HTR-8/SVneo (cell line): ENCODE measurements around the gene ACVR2B.
"Not testable (repeated sequence)": the region's sequence is repeated elsewhere in the genome, so short reads cannot be mapped to it uniquely, and the experiment has no call there.

Experiments
- DNase-seq: peaks from one replicate; pipeline ENCODE4 v3.0.0; 2011; ENCODE audit warnings: low spot score, mixed read lengths; ENCODE audit not compliant: insufficient read length
- FAIRE-seq: peaks from 2 replicates; lab custom pipeline; 2011; peaks lifted over from hg19 to GRCh38; lab: Jason Lieb, UNC

ACVR2B gene

DNA sequence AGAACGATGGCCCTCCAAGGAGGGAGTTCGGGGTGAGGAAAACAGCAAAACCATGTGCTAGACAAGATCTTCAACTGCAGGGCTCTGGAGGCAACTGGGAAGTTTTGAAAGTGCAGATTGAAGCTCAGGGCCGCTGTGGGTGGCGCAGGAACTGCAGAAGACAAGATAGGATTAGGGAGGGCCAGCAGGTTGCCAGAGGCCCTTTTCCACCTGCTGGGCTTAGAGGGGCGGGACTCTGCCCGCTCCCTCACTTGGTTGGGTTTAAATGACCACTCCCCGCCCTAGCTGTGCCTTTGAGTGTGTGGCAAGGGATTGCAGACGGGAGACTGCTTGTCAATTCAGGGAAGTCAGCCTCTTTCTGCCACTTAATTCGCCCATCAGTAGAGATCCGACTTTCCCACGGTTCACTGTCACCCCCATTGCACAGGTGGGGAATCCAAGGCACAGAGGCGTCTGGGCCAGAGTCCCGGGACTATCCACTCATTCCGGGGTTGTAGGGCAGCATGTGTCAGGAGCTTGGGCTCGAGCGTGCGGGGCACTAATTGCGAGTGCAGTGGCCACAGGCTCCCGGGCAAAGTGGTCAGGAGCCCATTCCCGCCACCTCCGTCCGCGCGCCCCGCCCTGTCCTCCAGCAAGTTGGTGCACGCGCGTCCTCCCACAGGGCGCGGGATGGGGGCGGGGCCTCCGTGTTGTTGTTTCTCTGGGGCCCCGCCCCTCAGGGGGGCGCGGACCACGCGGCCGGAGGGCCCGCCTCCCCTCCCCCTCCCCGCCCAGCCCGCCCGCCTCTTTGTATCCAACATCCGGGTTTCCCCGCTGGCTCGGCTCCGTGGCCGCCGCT lies at the start of gene ACVR2B:
Gene ACVR2B (plus strand): TSS at position 816 of the 838 bp plus-strand sequence. CDS start 433 bp downstream, outside the sequence.
- FAIRE-seq (no peak), DNase-seq (peak; percentile 77)

DNA sequence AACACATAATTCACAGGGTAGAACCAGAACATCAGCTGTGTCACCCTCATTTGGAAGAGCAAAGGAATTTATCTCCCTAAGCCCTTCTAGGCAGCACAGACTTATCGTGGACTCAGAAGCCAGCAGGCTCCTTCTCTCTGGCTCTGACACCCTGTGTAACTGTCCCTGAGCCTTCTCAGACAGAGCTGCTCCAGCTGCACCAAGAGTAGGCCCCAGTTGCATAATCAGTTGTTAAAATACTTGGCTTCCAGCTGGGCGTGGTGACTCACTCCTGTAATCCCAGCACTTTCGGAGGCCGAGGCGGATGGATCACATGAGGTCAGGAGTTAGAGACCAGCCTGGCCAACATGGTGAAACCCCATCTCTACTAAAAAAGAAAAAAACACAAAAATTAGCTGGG lies 49.4 kb upstream of the ACVR2B start:
- FAIRE-seq = no peak
- no peak for DNase-seq

DNA sequence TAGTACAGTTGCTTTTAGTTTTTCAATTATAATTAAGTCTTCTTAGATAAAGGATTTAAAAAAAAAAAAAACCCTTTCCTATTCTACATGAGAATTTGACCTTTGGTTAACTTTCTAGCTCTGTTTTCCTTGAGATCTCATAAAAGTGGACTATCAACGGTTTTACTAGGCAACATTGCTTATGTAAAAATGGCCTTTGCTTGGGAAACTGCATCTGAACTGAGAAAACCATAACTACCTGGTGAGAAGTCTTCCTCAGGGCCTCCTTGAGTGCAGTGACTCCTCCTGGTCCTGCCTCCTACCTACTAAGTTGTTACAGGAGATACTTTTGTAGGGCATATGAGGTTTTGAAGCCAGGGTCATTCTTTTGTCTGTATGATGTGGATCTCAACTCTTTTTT lies 42.1 kb upstream of the ACVR2B start:
- no peak for FAIRE-seq
- no peak for DNase-seq

DNA sequence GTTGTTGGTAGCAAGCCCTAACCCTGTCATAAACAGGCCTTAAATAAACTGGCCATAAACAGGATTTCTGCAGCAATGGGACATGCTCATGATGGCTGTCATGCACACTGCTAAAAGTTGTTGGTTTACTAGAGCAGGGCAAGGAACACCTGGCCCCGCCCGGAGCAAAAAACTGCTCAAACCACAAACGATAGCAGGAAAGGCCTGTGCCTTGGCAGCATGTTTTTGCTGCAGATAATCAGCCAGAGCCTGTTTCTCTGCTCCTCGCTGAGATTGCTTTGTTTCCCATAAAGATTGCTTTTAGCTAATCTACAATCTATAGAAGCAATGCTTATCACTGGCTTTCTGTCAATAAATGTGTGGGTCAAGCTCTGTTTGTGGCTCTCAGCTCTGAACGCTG lies 32.9 kb upstream of the ACVR2B start:
- not testable (repeated sequence) for DNase-seq
- FAIRE-seq = peak; percentile 55

DNA sequence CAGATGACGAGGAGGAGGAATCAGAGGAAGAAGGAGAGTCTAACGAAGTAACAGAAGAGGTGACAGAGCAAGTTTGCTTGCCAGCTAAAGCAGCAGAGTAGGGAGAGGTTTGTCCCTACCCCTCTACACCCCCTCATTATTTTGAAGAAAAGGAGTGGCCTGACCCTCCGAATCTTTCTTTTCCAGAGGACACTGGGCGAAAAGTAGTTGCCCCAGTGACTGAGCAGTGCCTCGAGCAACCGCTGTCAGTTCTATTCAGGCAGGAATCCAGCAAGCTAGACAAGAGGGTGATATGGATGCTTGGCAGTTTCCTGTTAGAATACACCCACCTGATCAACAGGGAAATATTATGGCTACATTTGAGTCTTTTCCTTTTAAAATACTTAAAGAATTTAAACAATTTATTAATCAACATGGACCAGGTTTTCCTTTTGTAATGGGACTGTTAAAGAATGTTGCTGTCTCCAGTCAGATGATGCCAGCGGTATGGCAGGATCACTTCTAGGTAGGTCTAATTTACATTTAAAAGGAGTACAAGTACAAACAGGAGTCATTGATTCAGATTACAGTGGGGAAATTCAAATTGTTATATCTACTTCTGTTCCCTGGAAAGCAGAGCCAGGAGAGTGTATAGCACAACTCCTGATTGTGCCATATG lies 31.9 kb upstream of the ACVR2B start:
- DNase-seq (no peak), FAIRE-seq (no peak)

DNA sequence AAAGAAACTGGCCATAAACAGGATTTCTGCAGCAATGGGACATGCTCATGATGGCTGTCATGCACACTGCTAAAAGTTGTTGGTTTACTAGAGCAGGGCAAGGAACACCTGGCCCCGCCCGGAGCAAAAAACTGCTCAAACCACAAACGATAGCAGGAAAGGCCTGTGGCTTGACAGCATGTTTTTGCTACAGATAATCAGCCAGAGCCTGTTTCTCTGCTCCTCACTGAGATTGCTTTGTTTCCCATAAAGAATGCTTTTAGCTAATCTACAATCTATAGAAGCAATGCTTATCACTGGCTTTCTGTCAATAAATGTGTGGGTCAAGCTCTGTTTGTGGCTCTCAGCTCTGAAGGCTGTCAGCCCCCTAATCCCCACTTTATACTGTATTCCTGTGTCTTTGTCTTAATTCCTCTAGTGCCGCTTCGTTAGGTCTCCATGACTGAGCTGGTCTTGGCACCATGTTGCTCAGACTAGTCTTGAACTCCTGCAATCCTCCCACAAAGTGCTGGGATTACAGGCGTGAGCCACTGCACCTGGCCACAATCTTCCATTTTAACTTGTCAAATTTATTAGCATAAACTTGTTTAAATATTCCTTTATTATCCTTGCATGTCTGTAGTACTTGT lies 26.8 kb upstream of the ACVR2B start:
- not testable (repeated sequence) for DNase-seq, FAIRE-seq

DNA sequence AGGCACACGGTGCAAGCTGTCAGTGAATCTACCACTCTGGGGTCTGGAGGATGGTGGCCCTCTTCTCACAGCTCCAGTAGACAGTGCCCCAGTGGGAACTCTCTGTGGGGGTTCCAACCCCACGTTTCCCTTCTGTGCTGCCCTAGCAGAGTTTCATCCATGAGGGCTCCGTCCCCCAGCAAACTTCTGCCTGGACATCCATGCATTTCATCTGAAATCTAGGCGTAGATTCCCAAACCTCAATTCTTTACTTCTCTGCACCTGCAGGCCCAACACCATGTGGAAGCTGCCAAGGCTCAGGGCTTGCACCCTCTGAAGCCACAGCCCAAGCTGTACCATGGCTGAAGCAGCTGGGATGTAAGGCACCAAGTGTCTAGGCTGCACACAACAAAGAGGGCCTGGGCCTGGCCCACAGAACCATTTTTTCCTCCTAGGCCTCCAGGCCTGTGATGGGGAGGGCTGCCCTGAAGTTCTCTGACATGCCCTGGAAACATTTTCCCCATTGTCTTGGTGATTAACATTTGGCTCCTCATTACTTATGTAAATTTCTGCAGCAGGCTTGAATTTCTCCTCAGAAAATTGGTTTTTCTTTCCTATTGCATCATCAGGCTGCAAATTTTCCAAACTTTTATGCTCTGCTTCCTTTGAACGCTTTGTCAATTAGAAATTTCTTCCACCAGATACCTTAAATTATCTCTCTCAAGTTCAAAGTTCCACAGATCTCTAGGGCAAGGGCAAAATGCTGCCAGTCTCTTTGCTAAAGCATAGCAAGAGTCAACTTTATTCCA lies 20.6 kb upstream of the ACVR2B start:
- not testable (repeated sequence) for DNase-seq, FAIRE-seq

DNA sequence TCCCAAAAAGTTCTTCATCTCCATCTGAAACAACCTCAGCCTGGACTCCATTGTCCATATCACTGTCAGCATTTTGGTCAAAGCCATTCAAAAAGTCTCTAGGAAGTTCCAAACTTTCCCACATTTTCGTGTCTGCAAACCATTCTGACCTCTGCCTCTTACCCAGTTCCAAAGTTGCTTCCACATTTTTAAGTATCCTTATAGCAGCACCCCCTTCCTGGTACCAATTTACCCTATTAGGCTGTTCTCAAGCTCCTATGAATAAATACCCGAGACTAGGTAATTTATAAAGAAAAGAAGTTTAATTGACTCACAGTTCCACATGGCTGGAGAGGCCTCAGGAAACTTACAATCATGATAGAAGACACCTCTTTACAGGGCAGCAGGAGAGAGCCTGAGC lies 20.0 kb upstream of the ACVR2B start:
- not testable (repeated sequence) for DNase-seq, FAIRE-seq

DNA sequence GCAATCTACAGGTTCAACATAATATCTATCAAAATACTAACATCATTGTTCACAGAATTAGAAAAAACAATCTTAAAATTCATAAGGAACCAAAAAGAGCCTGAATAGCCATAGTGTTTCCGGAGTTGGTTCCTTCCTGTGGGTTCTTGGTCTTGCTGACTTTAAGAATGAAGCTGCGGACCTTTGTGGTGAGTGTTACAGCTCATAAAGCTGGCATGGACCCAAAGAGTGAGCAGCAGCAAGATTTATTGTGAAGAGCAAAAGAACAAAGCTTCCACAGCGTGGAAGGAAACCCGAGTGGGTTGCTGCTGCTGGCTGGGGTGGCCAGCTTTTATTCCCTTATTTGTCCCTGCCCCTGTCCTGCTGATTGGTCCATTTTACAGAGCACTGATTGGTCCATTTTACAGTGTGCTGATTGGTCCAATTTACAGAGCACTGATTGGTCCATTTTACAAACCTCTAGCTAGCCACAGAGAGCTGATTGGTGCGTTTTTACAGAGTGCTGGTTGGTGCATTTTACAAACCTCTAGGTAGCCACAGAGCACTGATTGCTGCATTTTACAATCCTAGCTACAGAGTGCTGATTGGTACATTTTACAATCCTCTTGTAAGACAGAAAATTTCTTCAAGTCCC lies 15.1 kb upstream of the ACVR2B start:
- not testable (repeated sequence) for DNase-seq, FAIRE-seq

DNA sequence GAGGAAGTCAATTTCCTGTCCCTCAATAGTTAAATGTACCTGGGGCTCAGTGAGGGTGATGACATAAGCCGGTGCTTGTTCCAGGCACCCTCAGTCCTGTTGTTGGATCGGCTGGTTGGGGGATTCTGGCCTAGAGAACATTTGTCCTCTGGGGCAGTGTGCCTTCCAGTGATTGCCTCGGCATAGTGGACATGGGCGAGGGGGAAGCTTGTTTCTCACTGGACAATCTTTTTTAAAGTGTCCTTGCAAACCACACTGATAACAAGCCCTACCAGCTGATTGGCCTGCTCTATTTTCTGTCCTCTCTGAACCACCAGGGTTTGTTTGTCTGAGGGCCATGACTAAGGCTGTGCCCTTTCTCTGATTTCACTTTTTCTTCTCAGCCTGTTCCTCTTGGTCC lies 10.5 kb upstream of the ACVR2B start:
- DNase-seq, FAIRE-seq: not testable (repeated sequence)

DNA sequence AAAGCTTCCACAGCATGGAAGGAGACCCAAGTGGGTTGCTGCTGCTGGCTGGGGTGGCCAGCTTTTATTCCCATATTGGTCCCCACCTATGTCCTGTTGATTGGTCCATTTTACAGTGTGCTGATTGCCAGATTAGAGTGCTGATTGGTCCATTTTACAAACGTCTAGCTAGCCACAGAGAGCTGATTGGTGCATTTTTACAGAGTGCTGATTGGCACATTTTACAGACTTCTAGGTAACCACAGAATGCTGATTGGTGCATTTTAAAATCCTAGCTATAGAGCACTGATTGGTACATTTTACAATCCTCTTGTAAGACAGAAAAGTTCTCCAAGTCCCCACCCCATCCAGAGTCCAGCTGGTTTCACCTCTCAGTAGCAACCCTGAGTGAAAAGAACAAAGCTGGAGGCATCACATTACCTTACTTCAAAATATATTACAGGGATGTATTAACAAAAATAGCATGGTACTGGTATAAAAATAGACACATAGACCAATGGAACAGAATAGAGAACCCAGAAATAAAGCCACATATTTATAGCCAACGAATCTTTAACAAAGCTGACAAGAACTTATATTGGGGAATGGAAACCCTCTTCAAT lies 7.5 kb upstream of the ACVR2B start:
- FAIRE-seq (no peak), DNase-seq (no peak)

DNA sequence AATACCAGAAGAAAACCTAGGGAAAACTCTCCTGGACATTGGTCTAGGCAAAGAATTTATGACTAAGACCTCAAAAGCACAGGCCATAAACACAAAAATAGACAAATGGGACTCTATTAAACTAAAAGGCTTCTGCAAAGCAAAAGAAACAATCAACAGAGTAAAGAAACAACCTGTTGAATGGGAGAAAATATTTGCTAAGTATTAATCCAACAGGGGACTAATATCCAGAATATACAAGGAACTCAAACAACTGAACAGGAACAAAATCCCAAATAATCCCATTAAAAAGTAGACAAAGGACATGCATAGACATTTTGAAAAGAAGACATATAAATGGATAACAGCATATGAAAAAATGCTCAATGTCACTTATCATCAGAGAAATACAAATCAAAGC lies 6.9 kb upstream of the ACVR2B start:
- FAIRE-seq = no peak
- no peak for DNase-seq

DNA sequence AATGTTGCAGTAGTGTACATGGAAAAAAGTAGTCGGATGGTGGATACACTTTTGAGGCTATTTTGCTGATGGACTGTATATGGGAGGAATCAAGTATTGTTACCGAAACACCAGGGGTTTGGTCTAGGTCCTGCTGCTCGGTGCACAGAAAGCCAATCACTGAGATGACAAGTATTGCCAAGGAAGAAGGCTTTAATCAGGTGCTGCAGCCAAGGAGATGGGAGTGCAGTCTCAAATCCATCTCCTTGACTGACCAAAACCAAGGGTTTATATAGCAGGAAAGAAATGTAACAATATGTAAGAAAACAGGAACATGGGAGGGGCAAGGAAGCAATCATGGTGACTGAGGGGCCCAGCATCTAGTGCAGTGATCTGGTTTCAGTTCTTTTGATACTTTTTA lies 2.8 kb upstream of the ACVR2B start:
- no peak for DNase-seq
- no peak for FAIRE-seq

DNA sequence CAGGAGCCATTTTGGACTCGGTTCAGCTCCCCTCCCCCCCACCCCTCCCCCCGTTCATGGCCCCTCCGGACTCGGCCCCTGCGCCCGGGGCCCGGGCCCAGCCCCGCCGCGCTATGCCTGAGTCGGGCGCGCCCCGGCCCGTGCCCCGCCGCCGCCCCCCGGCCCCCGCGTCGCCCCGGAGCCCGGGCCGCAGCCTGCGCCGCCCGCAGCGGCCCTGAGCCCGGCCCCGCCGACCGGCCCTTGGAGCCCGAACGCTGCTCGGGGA lies 155 bp downstream of the ACVR2B start:
- no peak for FAIRE-seq
- DNase-seq = no peak

DNA sequence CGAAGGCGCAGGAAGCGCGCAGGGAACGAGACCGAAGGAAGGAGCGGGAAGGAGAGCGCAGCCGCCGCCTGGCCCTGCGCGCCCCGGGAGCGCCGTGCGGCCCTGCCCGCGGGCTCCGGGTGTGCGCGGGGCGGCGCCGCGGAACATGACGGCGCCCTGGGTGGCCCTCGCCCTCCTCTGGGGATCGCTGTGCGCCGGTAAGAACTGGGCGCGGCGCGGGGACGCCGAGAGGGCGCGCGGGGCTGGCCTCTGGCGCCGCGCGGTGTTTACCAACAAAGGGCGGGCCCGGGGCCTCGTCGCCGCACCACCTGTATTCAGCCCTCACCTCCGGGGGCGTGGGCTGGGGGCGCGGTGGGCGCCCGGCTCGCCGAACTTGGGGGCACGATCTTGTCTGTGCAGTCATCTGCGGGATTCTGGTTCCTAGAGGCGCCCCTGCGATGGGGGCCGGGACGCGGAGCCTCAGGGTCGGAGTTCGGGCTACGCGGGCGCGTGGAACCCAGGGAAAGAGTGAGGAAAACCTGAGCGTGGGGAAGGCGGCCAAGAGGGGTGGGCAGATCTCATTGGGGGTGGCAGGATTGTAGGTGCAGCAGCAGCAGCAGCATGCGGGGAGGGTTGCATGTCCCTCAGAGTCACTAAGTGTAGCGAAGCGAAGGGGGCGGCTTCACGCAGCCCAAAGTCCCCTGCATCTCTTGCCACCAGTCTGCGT lies 641 bp downstream of the ACVR2B start:
- no peak for FAIRE-seq
- no peak for DNase-seq

DNA sequence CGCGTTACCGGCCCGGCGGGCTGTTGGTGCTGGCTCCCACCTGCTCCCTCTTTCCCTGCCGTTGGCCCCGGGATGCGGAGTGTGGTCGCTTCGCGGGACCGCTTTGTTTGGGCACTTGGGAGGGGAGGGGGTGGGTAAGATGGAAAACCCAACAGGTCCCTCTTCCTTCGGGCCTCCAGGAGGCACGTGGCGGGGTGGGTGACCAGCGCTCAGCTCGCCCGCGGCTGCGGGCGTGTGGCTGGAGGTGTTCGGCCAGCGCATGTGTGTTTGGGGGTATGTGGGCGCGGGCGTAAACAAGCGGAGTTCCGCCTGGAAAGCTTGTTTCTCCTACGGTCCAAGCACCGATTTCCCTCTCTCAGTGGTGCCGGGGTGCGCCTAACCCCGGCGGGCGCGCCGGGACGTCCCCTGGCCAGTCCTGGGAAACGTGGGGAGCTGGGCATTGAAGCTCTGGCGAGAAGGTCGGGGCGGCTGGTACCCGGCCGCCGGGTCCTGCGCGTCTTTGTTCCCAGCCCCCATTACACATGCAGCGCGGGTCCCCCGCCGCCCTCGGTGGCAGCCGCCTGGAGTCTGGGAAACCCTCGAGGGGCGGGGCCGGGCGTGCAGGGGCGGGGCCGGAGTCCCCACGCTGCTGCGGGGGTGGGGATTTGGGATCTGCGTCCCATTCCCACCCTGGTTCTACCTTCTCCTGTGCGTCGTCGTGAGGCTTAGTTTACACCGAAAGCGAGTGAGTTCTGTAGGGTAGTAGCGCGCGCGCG lies 1.4 kb downstream of the ACVR2B start:
- FAIRE-seq (peak; percentile 69), DNase-seq (peak; percentile 83)

DNA sequence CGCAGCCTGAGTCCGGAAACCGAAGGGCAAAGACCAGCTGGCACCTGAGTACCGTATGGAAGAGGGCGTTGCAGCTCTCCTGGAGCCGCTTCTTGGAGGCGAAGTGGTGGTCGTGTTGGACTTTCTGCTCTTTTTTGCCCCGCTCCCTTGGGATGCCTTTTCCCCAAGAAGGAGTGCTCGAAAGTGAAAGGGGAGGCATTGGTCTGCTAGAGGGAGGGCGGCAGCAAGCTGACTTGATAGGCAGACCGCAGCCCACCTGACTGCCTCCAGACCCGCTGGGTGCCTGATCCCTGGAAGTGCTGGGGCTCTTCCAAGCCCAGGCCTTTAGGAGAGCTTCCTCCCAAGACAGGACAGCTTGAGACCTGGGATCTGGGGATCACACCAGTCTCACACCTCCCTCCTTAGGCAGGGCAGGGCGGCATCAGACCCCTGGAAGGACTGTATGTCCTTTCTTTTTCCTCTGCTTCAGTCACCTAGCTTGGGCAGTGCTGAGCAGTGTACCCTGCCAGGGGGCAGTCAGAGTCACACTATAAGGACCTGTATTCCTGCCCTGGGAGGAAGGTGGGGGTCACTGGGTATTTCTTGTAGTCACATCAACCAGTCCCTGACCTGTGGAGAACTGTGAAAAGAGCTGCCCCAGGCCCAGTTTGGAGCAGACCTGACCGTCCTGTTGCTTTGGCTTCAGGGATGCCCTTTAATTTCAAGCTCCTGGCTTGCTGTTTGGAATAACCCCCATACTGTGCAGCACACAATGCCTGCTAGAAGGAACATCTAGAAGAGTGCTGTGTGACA lies 2.1 kb downstream of the ACVR2B start:
- FAIRE-seq (peak; percentile 13), DNase-seq (peak; percentile 41)
